ENCODE data around the gene NTRK1. TPM values are rescaled to one million over a fixed set of nuclear protein-coding genes. Genes with fewer than 3 reads are reported as not detected.

The NTRK1 gene
- total RNA-seq, 1 experiment from 2014 or later = 0.24 TPM

DNA sequence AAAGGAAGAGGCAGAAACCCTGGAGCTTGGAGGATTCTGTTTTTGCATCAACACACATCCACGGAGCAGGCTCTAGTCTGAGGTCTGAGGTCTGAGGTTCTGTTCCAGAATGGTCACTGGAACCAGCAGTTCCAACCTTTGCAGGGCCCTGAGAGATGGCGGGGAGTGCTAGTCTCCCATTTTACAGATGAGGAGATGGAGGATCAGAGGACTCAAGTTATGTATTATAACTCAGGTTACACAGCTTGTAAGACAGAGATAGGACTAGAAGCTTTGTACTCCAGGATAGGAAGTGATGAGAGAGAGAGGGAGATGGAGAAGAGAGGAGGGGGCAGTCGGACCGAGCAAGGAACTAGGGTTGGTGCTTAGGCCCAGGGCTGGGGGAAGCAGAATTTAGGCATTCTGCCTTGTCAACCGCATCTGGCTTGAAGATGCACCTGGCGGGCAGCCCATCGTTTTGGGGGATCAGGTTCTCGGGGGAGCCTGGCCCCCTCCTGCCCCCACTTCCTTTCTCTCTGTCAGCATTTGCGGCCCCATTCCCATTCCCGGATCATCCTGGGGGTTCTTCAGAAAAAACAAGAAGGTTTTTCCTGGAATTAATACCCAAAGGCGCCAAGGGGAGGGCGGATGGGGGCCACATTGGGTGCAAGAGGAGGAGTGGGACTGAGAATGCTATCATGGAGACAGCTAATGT, 38.5 kb downstream of the NTRK1 start:
- no peak overlapping the region for H2BK5ac ChIP-seq (ENCODE audit: insufficient read length, low read length)
- H3K14ac ChIP-seq (ENCODE audit: insufficient read depth, low read length) = no peak overlapping the region
- H4K20me1 ChIP-seq (ENCODE audit: control insufficient read depth, insufficient read depth, insufficient read length) = no peaks in the 10 kb centered on the region
- WGBS (ENCODE audit: extremely low coverage, insufficient read length, low lambda C conversion rate) = no CpG with 5 or more reads among the region's 12 CpGs
- H2AFZ ChIP-seq (ENCODE audit: low read length) = no peak overlapping the region
- Mint-ChIP-seq H3K4me1 (peaks cover 15 to 38% of the 10 kb centered on the region in 2 experiments), H3K27ac (no peak overlapping the region; a peak in 1 of 7 replicates), H3K4me3 (no peak overlapping the region), H3K9me3 (no peaks in the 10 kb centered on the region), H3K36me3 (ENCODE audit: insufficient read depth in 1 of 3, low read depth in 3 of 3) (no peaks in the 10 kb centered on the region), H3K27me3 (ENCODE audit: low read depth) (peaks cover 58% of the 10 kb centered on the region)
- H2BK20ac ChIP-seq (ENCODE audit: low read depth, low read length, poor library complexity, severe bottlenecking) = no peak overlapping the region
- H3K27me3 ChIP-seq (ENCODE audit: insufficient read depth, low read length) = peaks cover 2% of the 10 kb centered on the region; the same call in 1 of the 2 replicates
- no peak overlapping the region for H2BK120ac ChIP-seq (ENCODE audit: low read depth, low read length, poor library complexity, severe bottlenecking)
- no peaks in the 10 kb centered on the region for H3K9me3 ChIP-seq (ENCODE audit: control insufficient read depth, low read depth, low read length)
- no peak overlapping the region for H3K18ac ChIP-seq (ENCODE audit: insufficient read length, low read depth, low read length)
- no peak overlapping the region for H3T11ph ChIP-seq (ENCODE audit: low read length)
- no peak overlapping the region for H3K4me2 ChIP-seq (ENCODE audit: insufficient read depth, insufficient read length, low read length)
- H3K4ac ChIP-seq (ENCODE audit: low read depth, low read length) = no peak overlapping the region
- H4K91ac ChIP-seq (ENCODE audit: insufficient read length, low read depth, low read length) = no peak overlapping the region
- no peaks in the 10 kb centered on the region for H3K4me1 ChIP-seq (ENCODE audit: insufficient read depth, low read length)
- TF ChIP-seq, protein P1, sequence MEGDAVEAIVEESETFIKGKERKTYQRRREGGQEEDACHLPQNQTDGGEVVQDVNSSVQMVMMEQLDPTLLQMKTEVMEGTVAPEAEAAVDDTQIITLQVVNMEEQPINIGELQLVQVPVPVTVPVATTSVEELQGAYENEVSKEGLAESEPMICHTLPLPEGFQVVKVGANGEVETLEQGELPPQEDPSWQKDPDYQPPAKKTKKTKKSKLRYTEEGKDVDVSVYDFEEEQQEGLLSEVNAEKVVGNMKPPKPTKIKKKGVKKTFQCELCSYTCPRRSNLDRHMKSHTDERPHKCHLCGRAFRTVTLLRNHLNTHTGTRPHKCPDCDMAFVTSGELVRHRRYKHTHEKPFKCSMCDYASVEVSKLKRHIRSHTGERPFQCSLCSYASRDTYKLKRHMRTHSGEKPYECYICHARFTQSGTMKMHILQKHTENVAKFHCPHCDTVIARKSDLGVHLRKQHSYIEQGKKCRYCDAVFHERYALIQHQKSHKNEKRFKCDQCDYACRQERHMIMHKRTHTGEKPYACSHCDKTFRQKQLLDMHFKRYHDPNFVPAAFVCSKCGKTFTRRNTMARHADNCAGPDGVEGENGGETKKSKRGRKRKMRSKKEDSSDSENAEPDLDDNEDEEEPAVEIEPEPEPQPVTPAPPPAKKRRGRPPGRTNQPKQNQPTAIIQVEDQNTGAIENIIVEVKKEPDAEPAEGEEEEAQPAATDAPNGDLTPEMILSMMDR (conservative IDR thresholded peaks at IDR 0.05) = no peak
- no peak overlapping the region for H4K5ac ChIP-seq (ENCODE audit: insufficient read length, low read depth, low read length)
- H4K8ac ChIP-seq (replicated peaks; ENCODE audit: insufficient read length, low read depth, low read length) = no peak overlapping the region
- H3K23ac ChIP-seq (ENCODE audit: insufficient read length, low read depth, low read length) = no peak overlapping the region
- no peak overlapping the region for H2BK12ac ChIP-seq (ENCODE audit: insufficient read length, low read depth, low read length)
- no peak overlapping the region for H3K56ac ChIP-seq (ENCODE audit: insufficient read length, low read depth, low read length)
- DNase-seq = no peak
- H2AK5ac ChIP-seq (ENCODE audit: insufficient read length, low read length) = no peak overlapping the region
- H3K79me1 ChIP-seq (ENCODE audit: insufficient read depth, low read depth, low read length, poor library complexity, severe bottlenecking) = no peaks in the 10 kb centered on the region
- H3K9ac ChIP-seq (ENCODE audit: extremely low read depth, insufficient read length, low read length) = no peak overlapping the region
- H3K79me2 ChIP-seq (ENCODE audit: insufficient read depth, low read length) = no peaks in the 10 kb centered on the region
- no peak overlapping the region for H3K27ac ChIP-seq (ENCODE audit: insufficient read length, low read depth, low read length)
- no peak overlapping the region for H2BK15ac ChIP-seq (ENCODE audit: low read depth, low read length)
- no peaks in the 10 kb centered on the region for H3K23me2 ChIP-seq (ENCODE audit: insufficient read length, low read depth, low read length, poor library complexity, severe bottlenecking)

Data from H9 (cell line).